GM04503 (cell line): ENCODE results near the gene NSRP1.
"Not testable (repeated sequence)": the region's sequence is repeated elsewhere in the genome, so short reads cannot be mapped to it uniquely, and the experiment has no call there.

Experiments
- DNase-seq: peaks from one replicate; pipeline ENCODE4 v3.0.0-alpha.2; 2012; ENCODE audit warnings: low read depth

Gene NSRP1

DNA sequence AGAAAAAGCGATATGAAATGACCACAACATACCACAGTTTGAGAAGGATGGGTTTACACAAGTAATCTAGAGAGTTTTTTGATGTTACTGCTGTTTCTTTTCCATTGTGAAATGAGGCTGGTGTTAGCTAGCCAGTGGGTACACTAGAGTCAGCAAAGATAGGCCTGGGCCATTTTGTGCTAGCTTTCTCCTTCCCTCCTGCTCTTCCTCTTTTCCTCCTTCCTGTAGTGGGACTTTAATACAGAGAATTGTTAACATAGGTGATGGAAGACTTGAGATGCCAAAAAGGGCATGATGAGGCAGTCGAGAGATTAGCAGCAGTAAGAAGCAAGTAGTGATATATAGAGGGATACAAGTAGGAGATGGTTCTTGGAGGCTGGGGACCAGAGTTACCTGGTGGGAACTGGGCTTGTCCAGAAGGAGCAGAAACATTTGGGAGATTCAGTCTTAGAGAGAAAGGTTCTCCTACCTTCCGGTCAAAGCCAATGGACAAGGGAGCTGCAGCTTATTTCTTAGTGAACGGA lies 7.7 kb downstream of the NSRP1 start:
- no peak for DNase-seq

- no peak for DNase-seq
These were observed 13.5 kb downstream of the NSRP1 start for GRCh38 chr17:30130121-30130520.

DNA sequence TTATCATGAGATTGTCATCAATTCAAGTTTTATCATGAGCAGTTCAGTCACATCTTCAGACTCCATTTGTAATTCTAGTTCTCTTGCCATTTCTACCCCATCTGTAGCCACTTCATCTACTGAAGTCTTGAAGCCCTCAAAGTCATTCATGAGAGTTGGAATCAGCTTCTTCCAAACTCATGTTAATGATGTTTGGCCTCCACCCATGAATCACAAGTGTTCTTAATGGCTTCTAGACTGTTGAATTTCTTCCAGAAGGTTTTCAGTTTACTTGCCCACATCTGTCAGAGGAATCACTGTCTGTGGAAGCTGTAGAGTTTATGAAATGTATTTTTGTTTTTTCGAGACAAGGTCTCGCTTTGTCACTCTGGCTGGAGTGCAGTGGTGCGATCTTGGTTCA lies 16.0 kb downstream of the NSRP1 start:
- no peak for DNase-seq

DNA sequence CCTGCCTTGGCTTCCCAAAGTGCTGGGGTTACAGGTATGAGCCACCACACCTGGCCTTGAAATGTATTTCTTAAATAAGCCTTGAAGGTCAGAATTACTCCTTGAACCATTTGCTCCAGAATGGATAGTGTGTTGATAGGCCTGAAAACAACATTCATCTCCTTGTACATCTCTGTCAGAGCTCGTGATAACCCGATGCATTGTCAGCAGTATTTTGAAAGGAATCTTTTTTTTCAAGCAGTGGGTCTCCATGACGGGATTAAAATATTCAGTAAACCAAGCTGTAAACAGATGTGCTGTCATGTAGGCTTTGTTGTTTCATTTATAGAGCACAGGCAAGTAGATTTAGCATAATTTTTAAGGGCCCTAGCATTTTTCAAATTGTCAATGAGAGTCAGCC lies 16.6 kb downstream of the NSRP1 start:
- DNase-seq: no peak

- DNase-seq: no peak
These were observed 17.9 kb downstream of the NSRP1 start for GRCh38 chr17:30134551-30134950.

- DNase-seq: no peak
These were observed 20.5 kb downstream of the NSRP1 start for GRCh38 chr17:30137158-30137557.

DNA sequence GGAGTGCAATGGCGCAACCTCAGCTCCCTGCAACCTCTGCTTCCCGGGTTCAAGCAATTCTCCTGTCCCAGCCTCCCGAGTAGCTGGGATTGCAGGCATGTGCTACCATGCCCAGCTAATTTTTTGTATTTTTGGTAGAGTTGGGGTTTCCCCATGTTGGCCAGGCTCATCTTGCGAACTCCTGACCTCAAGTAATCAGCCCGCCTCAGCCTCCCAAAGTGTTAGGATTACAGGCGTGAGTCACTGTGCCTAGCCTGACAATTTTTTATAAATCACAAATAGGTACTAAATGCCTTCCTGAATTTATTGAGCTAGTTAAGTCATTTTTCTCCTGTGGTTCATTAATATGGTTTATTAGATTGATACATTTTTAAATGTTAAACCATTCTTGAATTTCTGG lies 31.2 kb downstream of the NSRP1 start:
- DNase-seq: not testable (repeated sequence)

DNA sequence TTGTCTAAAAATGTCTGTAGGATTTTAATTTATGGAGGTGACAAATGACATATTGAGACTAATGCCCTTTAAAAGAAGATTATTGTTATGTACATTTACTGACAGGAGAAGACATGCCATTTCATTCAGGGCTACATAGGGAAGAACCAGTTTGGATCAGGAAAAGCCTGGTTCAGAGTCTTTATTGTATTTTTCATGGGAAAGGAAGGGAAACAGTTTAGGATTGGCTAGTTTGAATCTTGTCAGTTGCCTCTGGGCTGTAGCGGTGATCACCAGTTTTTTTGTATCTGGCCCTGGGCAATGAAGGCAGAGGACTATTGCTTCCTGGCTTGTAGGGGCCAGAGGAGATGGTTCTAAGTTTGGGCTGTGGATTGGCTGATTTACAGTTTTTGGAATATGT lies 31.8 kb downstream of the NSRP1 start:
- no peak for DNase-seq

DNA sequence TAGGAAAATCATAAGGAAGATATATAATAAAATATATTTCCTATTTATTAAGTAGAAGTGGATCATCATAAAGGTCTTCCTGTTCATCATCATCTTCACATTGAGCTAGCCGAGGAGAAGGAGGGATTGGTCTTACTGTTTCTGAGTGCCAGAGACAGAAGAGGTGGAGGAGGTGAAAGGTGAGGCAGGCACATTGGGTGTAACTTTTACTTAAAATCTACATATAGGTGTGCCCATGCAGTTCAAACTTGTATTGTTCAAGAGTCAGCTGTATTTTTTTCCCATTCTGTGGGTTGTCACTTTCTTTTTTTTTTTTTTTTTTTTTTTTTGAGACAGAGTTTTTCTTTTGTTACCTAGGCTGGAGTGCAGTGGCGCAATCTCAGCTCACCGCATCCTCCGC lies 34.9 kb downstream of the NSRP1 start:
- no peak for DNase-seq

DNA sequence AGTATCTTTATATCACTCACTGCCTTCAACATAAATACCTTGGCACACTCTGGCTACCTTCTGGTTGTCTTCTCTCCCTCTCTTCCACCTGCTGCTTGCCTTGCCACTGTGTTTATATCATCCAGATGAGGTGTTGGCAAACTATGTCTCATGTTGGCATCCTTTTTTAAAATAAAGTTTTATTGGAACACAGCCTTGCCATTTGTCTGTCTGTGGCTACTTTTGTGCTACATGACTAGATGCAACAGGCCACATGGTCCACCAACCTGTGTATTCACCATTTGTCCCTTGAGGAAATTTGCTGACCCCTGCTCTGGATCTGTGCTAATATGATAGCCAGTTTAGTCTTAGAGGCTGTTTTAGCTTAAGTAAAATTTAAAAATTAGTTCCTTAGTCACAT lies 36.8 kb downstream of the NSRP1 start:
- DNase-seq: no peak

GRCh38 chr17:30155389-30155788 lies 38.8 kb downstream of the NSRP1 start:
- DNase-seq: no peak

- no peak for DNase-seq
These were observed 42.4 kb downstream of the NSRP1 start for GRCh38 chr17:30158896-30159625.

DNA sequence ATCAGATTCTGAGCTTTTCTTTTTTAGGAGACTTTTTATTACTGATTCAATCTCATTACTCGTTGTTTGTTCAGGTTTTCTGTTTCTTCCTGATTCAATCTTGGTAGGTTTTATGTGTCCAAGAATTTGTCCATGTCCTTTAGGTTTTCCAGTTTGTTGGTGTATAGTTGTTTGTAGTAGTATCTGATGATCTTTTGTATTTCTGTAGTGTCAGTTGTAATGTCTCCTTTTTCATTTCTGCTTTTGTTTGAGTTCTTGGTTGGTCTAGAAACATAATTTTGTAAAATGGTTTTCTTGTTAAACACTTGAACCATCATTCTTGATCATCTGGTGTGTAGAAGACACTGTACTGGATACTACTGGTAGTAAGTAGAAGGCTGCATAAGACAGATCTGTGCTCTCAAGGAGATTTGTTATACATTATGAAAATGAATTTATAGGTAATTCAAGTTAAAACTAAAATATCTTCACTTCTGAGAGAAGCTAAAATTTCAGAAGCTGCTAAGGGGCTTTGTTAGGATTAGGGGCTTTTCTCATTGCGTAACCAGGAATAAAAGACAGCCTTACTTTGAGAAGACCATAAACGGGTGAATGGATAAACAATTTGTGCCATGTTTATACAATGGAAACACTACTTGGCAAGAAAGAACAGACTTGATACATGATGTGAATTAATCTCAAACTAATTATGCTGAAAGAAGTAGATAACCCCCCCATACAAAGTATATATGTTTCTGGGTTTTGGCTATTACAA lies 44.0 kb downstream of the NSRP1 start:
- DNase-seq: no peak

DNA sequence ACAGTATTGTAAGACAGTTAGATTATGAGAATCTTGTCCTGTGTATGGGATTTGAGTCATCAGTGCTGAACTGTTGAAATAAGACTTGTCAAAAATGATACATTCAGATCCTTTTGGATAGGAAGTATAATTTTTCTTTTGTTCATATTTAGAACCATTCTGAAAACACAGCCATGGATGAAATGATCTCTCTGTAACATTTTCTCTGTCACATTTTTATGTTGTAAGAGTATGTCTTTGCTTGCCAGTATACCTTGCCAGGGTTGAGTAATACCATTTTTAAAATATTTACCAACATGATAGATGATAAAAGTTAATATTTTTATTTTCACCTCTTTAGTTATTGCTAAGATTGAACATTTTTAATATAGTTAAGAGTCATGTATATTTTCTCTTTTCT lies 45.0 kb downstream of the NSRP1 start:
- DNase-seq: no peak

DNA sequence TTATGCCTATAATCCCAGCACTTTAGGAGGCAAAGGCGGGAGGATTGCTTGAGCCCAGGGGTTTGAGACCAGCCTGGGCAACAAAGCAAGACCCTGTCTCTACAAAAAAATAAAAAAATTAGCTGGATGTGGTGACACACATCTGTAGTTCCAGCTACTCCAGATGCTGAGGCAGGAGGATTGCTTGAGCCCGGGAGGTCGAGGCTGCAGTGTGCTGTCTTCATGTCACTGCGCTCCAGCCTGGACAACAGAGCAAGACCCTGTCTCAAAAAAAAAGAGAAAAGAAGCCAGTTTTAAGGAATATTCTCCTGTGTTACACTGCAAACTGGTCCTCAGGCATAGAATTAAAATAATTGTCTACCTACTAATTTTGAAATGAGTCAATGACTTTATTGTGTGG lies 47.9 kb downstream of the NSRP1 start:
- DNase-seq: no peak

DNA sequence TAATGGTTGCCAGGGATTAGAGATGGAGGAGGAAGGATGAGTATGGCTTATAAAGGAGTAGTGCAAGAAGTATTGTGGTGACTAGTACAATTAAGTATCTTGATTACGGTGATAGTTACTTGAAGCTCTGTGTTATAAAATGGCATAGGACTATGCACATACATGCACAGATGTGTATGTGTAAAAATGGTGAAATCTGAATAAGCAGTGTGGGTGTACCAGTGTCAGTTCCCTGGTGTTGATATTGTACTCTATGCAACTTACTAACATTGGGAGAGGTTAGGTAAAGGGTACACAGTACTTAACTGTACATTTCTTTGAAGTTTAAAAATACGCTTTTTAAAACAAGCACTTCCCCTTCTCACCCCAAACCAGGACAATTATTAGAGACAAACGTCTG lies 48.5 kb downstream of the NSRP1 start:
- DNase-seq: no peak

- DNase-seq: no peak
These were observed 49.3 kb downstream of the NSRP1 start for GRCh38 chr17:30165960-30166359.

DNA sequence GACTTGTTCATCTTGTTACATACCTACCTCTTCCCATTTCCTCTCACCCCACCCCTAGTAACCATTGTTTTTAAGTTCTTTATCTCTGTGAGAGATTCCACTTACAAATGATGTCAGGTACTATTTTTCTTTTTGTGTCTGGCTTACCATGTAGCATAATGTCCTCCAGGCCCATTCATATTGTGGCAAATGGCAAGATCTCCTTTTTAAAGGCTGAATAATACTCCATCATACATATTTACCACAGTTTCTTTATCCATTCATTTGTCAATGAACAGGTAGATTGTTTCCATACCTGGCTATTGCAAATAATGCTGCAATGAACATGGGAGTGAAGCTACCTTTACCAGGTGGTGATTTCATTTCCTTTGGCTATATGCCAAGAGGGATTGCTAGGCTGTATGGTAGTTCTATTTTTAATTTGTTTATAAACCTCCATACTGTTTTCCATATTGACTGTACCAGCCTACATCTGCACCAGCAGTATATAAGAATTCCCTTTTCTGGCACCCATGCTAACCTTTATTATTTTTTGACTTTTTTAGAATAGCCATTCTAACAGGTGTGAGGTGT lies 53.9 kb downstream of the NSRP1 start:
- DNase-seq: no peak

GRCh38 chr17:30172560-30172959 lies 55.9 kb downstream of the NSRP1 start:
- no peak for DNase-seq

- no peak for DNase-seq
These were observed 57.0 kb downstream of the NSRP1 start for GRCh38 chr17:30173649-30174048.

DNA sequence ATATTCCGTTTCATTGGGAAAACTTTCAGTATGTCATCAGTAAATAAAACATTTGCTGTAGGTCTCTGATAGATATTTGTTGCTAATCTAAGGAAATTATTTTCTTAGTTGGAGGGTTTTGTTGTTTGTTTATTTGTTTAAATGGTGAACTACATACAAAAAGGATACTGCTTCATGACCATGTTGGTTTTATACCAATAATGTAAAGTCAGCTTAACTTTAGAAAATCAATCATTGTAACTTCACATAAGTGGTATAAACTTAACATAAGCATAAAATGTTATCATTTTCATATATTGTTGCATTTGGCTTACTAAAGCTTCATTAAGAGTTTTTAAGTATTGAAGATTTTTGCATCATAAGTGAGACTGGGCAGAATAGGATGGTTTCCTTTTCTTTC lies 57.9 kb downstream of the NSRP1 start:
- DNase-seq: no peak

- no peak for DNase-seq
These were observed 60.2 kb downstream of the NSRP1 start for GRCh38 chr17:30176855-30177254.

DNA sequence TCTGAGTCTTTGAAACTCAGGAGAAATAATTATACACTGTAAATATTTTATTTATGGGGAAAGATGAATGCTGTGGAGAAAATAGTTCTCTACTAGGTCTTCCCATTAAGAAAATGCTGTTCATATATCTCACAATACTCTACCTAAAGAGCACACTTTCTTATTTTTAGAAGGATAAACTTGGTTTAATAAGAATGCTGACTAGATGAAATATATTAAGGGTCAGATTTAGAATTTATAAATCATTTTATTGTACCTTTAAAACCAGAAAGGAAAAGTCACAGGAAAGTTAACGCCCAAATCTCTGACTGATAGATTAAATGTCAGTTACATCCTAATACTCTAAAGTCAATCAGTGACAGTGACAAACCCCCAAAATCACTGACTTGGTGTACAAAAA lies 70.1 kb downstream of the NSRP1 start:
- no peak for DNase-seq
